Stimulated activated CD4-positive, alpha-beta T cell treated with anti-CD3 and anti-CD28 coated beads, Interleukin-4, amount 100 ng/mL, for 48 hours (primary cell): ENCODE measurements around the gene CCDC201.

ENCODE experiments used
- DNase-seq, 2 donors: peaks; one replicate each; pipeline ENCODE4 v3.0.0-alpha.2; 2020; ENCODE audit warnings: low read depth in 2 of 2

Gene CCDC201

GRCh38 chr7:45893374-45893995 lies 20.6 kb upstream of the CCDC201 start:
- DNase-seq = no peak

- DNase-seq = no peak
Measured at GRCh38 chr7:45892407-45893035, 19.6 kb upstream of the CCDC201 start.

- no peak for DNase-seq
Measured at GRCh38 chr7:45891462-45892402, 18.9 kb upstream of the CCDC201 start.

- no peak for DNase-seq
Measured at GRCh38 chr7:45890902-45891461, 18.1 kb upstream of the CCDC201 start.

GRCh38 chr7:45890125-45890901 lies 17.4 kb upstream of the CCDC201 start:
- DNase-seq = no peak

- no peak for DNase-seq
Measured at GRCh38 chr7:45889367-45890067, 16.6 kb upstream of the CCDC201 start.

- DNase-seq = no peak
Measured at GRCh38 chr7:45888993-45889366, 16.1 kb upstream of the CCDC201 start.

GRCh38 chr7:45888185-45888992 lies 15.5 kb upstream of the CCDC201 start, which contains the start of gene IGFBP1:
Gene IGFBP1 (plus strand): TSS chr7:45888488. CDS start chr7:45888653, 165 bp downstream.
- DNase-seq = no peak

GRCh38 chr7:45886931-45887667 lies 14.2 kb upstream of the CCDC201 start:
- DNase-seq = no peak

- DNase-seq = no peak
Measured at GRCh38 chr7:45885264-45885882, 12.5 kb upstream of the CCDC201 start.

GRCh38 chr7:45884136-45884535 lies 11.3 kb upstream of the CCDC201 start:
- no peak for DNase-seq

GRCh38 chr7:45882465-45882810 lies 9.6 kb upstream of the CCDC201 start:
- no peak for DNase-seq

- no peak for DNase-seq
Measured at GRCh38 chr7:45881759-45882464, 9.0 kb upstream of the CCDC201 start.

GRCh38 chr7:45881280-45881758 lies 8.4 kb upstream of the CCDC201 start:
- no peak for DNase-seq

- DNase-seq = no peak
Measured at GRCh38 chr7:45880433-45880860, 7.6 kb upstream of the CCDC201 start.

GRCh38 chr7:45878457-45879144 lies 5.7 kb upstream of the CCDC201 start:
- DNase-seq = no peak

GRCh38 chr7:45876519-45876918 lies 3.6 kb upstream of the CCDC201 start:
- no peak for DNase-seq
